ENCODE data around the gene FARP2. TPM values are rescaled to one million over a fixed set of nuclear protein-coding genes. Genes with fewer than 3 reads are reported as not detected.
"Not testable (repeated sequence)": the region's sequence is repeated elsewhere in the genome, so short reads cannot be mapped to it uniquely, and the experiment has no call there.

FARP2 gene
- total RNA-seq, 1 donor from 2014 or later, result 120 TPM

DNA sequence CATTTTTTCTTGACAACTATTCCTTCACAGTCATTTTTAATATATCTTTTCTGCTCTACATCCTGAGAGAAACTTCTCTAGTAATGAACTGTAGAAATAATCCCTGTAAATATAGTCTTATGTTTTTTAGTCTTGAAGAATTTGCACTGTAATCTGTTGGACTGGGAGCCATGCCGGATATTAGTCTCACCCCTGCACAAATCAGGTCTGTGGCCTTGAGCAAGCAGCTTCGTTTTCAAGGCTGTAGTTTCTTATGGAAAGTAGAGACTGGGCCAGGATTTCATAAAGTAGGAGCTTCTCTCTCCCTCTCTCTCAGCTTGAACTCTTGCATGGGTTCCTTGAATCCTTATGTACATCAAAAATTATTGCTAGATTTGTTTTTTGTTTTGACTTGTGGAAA lies 8.7 kb downstream of the FARP2 start:
- DNase-seq (ENCODE audit: low spot score), result no peak

DNA sequence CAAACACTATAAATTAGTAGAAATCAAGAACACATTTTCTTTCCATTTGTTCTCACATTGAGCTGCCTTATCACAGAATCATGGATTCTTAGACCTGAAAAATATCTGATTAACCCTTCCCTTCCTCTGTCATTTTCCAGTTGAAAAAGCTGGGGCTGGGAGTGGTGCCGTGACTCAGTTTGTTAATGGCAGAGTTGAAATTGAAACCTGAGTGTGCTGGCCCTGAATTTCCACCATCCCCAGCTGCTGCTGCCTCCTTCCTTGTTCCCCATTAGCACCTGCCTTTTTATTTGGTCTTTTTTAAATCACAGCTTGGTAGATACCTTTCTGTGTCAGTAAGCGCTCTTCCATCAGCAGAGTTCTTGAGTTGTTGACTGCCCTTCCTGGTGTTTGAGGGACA lies 10.6 kb downstream of the FARP2 start:
- DNase-seq (ENCODE audit: low spot score), result no peak

DNA sequence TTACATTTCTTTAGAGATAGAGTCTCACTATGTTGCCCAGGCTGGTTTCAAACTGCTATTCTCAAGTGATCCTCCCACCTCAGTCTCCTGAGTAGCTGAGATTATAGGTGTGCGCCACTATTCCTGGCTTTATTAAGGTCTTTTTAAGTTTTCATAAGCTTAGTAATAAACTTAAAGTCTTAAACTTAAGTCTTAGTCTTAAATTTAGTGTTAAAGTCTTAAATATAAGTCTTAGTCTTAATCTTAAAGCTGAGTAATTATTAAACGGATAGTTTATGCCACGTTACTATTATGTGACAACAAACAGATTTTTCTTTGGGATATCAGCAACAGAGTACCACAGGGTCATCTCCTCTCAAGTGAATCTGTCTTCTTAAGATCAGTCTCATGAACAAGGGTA lies 12.6 kb downstream of the FARP2 start:
- DNase-seq (ENCODE audit: low spot score), result no peak

DNA sequence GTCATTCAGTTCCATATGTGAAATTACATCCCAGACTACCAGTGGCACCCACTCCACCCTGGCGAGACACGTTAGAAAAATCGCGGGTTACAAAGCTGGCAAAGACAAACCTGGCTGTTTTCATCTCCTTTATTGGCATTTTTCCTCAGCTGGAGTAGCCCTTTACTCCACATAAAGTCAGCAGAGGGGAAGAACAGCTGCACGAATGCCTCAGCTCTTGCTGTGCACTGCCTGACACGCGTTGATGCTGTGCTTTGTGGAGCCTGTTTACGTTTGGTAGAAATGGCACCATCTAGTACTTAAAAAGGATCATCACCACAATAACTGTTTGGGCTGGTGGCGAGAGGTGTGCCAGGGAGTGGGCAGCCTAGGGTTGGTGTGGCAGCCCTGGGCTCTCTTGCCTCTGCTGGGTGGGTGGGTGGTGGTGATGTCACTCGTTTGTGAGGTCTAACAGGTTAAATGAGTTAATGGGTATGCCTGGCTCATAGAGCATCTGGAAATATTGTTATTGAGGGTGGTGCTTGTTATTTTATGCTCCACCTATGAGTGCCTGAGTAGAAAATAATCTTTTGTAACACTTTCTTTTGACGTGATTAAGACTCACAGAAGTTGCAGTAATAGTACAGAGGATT lies 16.4 kb downstream of the FARP2 start:
- DNase-seq (ENCODE audit: low spot score), result no peak

DNA sequence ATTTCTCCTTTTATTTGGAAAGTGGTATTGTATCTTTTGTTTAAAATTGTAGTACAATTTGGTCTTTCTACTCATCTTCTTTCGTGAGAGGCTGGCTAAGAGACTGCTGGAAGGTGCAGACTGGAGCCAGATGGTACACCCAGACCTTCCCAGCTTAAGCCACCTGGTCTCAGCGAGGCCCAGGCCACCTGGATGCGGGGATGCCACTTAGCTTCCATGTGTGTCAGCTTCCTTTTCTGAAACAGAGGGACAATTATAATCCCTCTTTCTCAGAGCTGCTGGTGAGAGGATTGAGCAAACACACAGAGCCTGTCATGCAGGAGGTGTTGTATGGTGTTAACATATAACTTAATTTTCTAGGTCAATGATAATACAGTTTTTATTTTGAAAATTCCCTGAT lies 17.4 kb downstream of the FARP2 start:
- no peak for DNase-seq (ENCODE audit: low spot score)

DNA sequence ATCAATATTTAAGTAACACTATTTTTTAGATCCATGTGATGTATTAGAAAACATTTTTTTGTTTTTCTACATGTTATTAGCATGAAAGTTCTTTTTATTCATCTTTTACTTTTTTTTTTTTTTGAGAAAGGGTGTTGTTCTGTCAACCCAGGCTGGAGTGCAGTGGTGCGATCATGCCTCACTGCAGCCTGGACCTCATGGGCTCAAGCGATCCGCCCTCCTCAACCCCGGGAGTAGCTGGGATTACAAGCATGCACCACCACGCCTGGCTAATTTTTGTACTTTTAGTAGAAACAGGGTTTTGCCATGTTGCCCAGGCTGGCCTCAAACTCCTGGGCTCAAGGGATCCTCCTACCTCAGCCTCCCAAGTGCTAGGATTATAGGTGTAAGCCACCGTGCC lies 17.8 kb downstream of the FARP2 start:
- not testable (repeated sequence) for DNase-seq (ENCODE audit: low spot score)

DNA sequence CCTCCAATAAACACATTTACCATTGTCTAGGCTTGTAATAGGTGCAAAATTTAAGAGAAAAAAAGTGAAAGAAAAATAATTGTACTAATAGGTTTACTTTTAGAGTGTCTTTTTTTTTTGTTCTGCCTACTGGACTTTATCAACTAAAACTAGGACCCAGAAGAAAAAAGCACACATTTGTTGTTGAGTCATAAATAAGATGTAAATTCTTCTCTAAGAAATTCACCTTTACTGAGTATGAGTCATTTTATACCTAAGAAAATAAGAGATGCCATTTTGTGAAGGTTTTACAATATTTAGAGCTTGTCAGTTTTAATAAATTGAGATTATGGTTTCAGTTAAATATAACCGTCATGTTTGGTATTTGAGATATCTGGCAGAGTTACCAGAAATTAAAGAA lies 19.2 kb downstream of the FARP2 start:
- no peak for DNase-seq (ENCODE audit: low spot score)

DNA sequence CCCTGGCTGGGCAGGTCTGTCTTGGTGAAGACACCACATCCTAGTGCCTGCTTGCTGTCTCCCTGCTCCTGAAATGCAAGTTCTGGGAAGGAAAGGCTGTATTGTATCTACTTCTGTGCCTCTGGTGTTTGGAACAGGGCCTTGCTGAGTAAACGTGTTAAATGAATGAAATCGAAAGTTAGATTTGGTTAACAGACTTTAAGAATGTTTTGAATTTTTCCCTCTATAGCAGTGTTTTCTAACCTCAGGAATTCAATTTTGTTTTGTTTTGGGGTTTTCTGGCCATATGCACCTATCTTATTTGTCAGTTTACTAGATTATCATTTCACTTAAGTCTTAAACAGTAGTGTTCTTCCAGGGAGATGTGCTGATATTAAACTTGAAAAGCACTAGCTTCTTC lies 20.7 kb downstream of the FARP2 start:
- no peak for DNase-seq (ENCODE audit: low spot score)

DNA sequence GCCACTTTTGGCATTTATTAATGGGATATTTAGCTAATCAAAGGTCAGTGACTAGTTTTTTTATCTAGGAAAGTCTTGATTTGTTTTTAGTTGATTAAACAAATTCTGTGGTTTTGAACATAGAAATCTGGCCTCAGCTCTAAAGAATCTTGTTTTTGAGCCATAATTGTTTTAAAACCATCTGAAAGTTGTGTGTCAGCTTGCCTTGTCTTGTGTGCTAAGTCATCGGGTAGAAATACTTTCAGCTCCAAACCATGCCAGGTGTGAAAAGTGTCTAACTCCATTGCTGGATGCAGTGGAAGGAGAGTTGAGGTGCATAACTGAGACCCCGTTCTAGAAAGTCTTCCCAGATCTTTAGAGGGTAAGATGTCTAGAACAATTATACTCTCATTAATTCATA lies 22.7 kb downstream of the FARP2 start:
- DNase-seq (ENCODE audit: low spot score), result no peak

DNA sequence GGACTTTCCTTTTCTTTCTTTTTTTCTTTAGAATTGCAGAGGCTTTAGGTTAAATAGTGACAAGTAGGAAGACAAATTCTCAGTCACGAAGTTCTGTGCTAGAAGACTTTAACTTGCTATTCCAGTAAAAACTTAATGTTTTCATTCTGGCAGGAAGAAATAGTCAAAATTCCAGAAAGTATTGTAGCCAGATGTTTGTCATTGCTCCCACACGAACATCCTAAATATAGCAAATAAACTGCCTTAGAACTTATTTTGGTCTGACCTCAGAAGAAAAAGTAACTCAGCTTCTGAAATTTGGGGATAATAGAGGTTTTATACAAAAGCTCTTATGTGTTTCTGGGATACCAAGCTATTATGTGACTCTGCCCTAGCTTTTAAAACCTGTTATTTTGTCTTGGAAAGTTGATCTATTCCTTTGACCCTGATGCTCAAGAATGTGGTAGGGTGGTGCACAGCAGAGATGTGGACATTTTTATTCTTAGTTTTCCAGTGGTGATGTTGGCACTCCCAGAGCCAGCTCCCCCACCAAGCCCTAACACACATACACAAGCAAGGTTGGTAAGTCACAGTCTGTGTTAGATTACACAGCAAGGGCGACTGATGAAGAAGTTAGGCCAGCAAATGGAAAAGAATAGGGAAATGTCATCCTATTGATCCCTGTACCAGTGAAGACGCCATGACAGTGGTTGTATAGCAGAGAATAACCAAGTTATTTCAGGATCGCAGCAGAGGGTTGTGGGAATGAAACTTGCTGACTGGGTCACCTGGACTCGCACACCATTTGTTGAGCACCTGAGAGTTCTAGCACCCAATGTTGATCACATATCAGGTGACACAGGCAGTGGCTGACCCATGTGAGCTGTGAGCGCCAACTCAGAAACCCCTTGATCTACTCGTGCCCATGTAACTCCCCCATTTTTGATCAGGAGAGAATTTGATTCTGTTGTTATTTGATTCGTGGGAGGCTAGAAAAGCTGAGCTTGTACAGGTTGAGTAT lies 23.7 kb downstream of the FARP2 start:
- no peak for DNase-seq (ENCODE audit: low spot score)

DNA sequence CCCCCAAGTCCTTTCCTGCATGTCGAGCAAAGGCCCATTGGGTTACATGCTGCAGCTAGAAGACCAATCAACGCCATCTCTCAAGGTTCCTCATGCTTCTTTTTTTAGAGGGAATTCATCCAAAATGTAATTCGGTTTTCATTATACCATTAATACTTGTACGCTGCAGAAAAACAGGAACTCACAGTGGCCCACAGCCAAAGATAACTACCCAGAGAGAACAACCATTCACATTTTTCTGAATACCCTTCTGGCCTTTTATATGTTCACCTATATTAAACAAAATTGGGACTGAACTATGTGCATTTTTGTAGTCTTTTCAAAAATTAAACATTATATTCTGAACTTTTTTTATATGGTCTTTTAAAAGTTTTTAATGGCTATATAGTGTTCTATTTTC lies 25.8 kb downstream of the FARP2 start:
- DNase-seq (ENCODE audit: low spot score), result no peak

DNA sequence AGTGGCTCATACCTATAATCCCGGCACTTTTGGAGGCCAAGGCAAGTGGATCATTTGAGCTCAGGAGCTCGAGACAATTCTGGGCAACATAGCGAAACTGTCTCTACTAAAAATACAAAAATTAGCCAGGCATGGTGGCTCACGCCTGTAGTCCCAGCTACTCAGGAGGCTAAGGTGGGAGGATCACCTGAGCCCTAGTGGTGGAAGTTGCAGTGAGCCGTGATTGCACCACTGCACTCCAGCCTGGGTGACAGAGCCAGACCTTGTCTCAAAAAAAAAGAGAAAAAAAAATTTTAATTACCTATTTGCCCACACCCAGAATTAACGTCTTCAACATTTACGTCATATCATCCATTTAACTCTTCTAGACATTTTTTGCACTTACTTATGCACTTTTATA lies 29.4 kb downstream of the FARP2 start:
- DNase-seq (ENCODE audit: low spot score), result not testable (repeated sequence)

DNA sequence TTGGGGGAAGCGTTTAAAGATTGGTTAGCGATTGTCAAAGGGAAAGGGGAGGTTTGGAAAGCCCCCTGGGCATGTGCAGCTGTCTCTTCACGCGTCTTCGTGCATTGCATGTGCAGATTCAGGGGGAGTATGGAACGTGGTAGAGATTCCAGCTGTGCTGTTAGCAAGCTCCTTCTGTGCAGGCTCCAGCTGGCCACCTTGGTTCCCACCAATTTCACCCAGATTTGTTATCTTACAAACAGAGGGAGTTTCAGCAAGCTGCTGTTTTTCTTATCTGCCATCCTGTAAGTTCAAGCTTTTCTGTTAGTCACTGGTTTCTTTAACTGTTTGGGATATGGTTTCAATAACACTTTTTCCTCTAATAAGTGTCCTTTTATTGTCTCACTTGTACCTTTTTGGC lies 30.4 kb downstream of the FARP2 start:
- no peak for DNase-seq (ENCODE audit: low spot score)

DNA sequence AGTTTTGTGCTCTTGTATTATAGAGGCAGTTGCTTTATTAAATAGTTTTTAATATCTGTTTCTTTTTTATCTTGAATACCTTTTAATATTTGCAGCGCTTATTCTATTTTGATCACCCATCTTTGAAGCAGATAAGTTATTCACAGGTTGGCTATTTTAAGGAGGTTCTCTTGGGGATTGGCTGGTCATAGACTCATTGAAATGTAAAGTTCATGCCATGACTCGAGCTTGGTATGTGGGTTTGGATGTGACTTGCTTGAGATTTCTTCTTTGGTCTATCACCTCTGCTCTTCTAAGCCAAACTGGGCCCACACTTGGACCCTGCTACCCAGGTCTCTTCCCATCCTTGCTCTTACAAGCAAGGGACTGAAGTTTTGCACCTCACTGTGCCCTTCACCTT lies 33.6 kb downstream of the FARP2 start:
- no peak for DNase-seq (ENCODE audit: low spot score)

DNA sequence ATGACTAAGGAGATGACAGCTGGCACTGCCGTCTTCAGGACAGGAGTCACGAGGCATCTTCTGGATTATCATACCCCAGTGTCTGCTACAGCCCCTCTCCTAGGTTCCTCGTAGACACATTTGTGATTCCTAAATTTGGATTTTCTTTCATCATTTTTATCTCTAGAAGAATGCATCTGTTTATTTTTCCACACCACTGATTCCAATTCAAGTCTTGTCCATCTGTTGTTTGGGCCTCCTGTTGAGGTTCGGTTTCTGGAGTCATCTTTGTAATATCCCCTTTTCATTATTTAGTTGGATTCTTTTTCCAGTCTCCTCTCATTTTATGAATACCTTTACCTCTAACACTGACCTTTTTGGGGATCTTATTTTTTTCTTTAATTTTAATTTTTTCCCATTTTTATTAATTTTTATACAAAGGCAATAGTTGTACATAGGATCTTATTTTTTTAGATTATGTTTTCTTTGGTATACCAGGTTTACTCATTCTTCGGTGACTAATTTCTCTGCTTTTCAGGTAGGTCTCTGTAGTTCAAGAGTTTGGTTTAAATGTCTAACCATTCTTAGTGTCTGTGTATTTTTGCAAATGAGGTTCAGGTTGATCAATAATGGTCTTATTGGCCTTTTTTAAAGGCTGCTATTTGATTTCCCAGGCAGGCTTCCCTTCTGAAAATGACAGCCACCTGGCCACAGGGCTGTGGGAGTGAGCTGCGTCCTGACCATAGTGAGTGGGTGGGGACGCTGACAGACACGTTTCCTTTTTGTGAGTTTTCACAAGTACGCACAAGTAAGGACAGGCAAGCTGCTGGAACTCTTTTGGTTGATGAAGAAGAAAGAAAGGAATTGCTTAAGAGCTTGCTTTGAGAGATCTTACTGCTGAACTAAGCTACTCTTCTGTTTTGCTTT lies 34.5 kb downstream of the FARP2 start:
- no peak for DNase-seq (ENCODE audit: low spot score)

DNA sequence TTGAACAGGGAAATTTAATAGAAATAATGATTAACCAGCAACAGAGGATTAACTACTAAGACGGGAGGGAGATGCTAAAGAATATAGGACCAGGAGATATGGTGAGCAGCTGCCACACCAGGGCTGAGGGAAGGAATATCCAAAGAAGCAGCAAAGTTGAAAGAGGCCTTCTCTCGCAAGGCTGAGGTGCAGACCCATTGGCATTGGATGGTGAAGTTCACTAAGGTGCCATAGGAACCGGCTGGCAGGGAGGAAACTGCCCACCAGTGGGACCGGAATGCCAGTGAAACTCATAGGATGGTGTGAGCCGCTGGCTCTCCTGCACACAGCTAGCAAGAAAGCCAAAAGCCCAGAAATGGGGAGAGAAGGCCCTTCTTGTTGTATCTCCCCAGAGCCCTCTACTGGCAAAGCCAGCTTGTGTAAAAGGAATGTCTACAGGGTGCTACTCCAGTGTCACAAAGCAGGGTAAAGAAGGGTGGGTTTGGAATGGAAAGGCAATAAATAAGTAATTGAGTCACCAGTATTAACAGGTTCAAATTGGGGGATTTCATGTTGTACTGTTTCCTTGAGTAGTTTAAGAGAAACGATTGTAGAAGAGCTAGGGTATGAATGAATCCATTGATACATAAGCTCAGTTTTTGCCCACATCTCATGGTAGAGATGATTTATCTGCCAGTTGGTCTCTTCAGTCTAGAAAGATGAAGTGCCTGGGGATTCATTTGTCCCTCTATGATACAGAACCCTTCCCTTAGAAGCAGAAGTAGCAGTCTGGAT lies 36.0 kb downstream of the FARP2 start:
- no peak for DNase-seq (ENCODE audit: low spot score)

DNA sequence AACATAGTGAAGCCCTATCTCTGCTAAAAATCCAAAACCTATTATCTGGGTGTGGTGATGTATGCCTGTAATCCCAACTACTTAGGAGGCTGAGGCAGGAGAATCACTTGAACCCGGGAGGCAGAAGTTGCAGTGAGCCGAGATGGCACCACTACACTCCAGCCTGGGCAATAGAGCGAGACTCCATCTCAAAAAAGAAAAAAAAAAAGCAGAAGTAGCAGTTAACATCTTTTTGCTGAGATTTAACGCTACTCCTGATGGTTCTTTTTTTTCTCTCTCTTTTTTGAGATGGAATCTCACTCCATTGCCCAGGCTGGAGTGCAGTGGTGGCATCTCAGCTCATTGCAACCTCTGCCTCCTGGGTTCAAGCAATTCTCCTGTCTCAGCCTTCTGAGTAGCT lies 36.7 kb downstream of the FARP2 start:
- not testable (repeated sequence) for DNase-seq (ENCODE audit: low spot score)

DNA sequence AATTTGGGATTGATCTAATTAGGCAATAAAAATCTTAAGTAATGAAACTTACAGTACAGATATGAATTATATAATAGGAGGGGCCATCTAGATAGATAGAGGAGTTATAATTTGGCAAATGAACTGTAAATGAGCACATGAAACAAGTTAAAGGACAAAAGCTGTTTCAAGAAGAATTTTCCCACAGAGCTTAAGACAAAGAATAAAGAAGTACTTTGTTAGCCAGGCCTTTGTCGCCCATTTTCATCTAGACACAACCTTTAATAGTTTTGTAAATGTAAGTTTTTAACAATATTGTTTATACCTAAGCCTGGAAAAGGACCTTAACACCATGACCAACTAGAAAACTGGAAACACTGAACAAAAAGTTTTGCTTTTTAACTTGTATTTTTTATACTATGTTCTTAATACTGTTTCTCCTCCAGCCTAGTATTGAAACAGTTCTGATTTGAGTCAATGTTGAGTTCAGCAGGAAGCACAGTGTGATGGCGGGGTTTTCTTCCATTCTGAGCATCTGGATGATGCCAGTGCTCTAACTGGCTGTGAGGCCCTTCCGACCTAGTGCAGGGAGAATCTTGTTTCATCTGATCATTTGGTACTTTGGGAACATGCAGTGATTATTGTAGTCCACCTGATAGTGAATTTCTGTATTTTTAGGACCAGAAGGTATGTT lies 37.6 kb downstream of the FARP2 start:
- no peak for DNase-seq (ENCODE audit: low spot score)

DNA sequence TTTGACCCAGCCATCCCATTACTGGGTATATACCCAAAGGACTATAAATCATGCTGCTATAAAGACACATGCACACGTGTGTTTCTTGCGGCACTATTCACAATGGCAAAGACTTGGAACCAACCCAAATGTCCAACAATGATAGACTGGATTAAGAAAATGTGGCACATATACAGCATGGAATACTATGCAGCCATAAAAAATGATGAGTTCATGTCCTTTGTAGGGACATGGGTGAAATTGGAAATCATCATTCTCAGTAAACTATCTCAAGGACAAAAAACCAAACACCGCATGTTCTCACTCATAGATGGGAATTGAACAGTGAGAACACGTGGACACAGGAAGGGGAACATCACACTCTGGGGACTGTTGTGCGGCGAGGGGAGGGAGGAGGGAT lies 40.7 kb downstream of the FARP2 start:
- DNase-seq (ENCODE audit: low spot score), result not testable (repeated sequence)
